Middle frontal gyrus (tissue), 1 donor: Measurements from ENCODE around the gene GPHB5.
"Not testable (repeated sequence)": the region's sequence is repeated elsewhere in the genome, so short reads cannot be mapped to it uniquely, and the experiment has no call there.

Experiments
- DNase-seq: peaks from one replicate; pipeline ENCODE4 v3.0.0-alpha.2; 2015; ENCODE audit warnings: low spot score; ENCODE audit errors: extremely low spot score

The GPHB5 gene

GRCh38 chr14:63296060-63296563 is 22.6 kb downstream of the GPHB5 start:
- DNase-seq = no peak

- no peak for DNase-seq
These were observed 23.5 kb downstream of the GPHB5 start for GRCh38 chr14:63295231-63295685.

GRCh38 chr14:63292805-63293204 is 25.9 kb downstream of the GPHB5 start:
- DNase-seq = no peak

- no peak for DNase-seq
These were observed 27.8 kb downstream of the GPHB5 start for GRCh38 chr14:63290741-63291430.

GRCh38 chr14:63288853-63289252 is 29.9 kb downstream of the GPHB5 start:
- no peak for DNase-seq

GRCh38 chr14:63287666-63288483 is 30.9 kb downstream of the GPHB5 start:
- DNase-seq = no peak

GRCh38 chr14:63286071-63286470 is 32.7 kb downstream of the GPHB5 start:
- no peak for DNase-seq

- no peak for DNase-seq
These were observed 34.9 kb downstream of the GPHB5 start for GRCh38 chr14:63283884-63284248.

- no peak for DNase-seq
These were observed 35.5 kb downstream of the GPHB5 start for GRCh38 chr14:63282997-63283883.

- not testable (repeated sequence) for DNase-seq
These were observed 38.8 kb downstream of the GPHB5 start for GRCh38 chr14:63279933-63280332.

- DNase-seq = no peak
These were observed 41.0 kb downstream of the GPHB5 start for GRCh38 chr14:63277591-63278183.

- DNase-seq = peak; percentile 42
These were observed 42.0 kb downstream of the GPHB5 start for GRCh38 chr14:63276492-63277342.

- no peak for DNase-seq
These were observed 42.7 kb downstream of the GPHB5 start for GRCh38 chr14:63276016-63276415.

- no peak for DNase-seq
These were observed 43.1 kb downstream of the GPHB5 start for GRCh38 chr14:63275611-63276010.

- no peak for DNase-seq
These were observed 44.7 kb downstream of the GPHB5 start for GRCh38 chr14:63273717-63274655.

- no peak for DNase-seq
These were observed 45.6 kb downstream of the GPHB5 start for GRCh38 chr14:63273129-63273528.

- DNase-seq = no peak
These were observed 49.0 kb downstream of the GPHB5 start for GRCh38 chr14:63269561-63270225.

GRCh38 chr14:63268771-63269170 is 50.0 kb downstream of the GPHB5 start:
- DNase-seq = no peak

GRCh38 chr14:63267171-63267570 is 51.6 kb downstream of the GPHB5 start:
- DNase-seq = no peak
